ENCODE data around the gene CENPM.

CENPM gene

DNA sequence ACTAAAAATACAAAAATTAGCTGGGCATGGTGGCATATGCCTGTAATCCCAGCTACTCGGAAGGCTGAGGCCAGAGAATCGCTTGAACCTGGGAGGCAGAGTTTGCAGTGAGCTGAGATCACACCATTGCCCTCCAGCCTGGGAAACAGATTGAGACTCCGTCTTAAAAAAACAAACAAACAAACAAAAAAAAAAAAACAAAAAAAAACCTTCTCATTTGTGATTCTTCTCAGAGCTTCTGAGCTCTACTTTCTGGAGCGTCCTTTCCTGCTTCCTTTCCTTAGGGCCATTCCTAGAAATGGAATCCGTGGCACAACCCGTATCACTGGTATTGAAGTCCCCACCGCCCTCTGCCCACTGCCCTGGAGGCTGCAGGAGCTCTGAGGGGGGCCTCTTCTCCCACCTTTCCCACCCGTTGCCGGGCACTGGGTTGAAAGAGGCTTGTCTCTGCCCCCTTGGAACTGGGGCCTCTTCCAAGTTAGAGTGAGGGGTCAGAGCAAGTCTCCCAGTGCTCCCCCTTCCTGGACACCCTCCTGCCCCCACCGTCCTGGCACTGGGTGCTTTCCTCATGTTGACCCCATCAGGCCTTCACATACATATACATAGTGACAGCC is 30.1 kb downstream of the CENPM start:
- Mint-ChIP-seq H3K4me3 (no peak overlapping the region), H3K4me1 (peaks cover 40% of the 10 kb centered on the region), H3K36me3 (ENCODE audit: low read depth) (no peaks in the 10 kb centered on the region), H3K27me3 (peaks cover 36% of the 10 kb centered on the region), H3K27ac (no peak overlapping the region), H3K9me3 (no peaks in the 10 kb centered on the region)
- DNase-seq (no peak), ATAC-seq (no peak)

DNA sequence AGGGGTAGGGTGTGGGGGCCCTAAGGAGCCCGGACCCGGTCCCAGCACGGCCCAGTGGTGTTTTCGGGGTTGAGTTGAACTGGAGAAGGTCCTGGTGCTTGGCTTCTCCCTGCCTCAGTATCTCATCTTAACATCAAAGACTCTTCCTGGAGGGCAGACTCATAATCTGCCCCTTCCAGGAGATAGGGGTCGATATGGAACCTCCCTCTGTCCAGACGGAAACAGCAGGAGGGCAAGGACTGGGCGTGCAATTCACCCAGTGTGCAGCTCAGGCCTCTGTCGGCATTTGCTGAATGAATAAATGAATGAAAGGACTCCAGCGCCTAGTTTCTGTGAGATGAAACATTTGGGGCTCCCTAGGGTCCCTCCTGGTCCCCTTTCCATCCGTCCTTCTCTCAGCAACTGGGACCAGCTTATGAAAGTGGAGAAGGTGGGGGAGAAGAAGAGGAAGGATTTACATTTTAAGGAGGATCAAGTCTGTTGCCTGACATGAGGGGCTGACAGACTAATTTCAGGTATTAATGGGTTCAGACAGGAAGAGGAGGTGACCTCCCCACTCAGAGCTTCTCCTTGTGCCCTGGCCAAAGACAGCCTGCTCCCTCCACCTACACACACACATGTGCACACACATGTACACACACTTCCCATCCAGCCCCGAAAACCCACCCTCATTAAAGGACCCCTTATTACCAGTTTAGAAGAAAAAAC is 31.0 kb downstream of the CENPM start:
- H3K9me3 Mint-ChIP-seq = no peaks in the 10 kb centered on the region
- no peak overlapping the region for H3K27ac Mint-ChIP-seq
- ATAC-seq = no peak
- no peaks in the 10 kb centered on the region for H3K36me3 Mint-ChIP-seq (ENCODE audit: low read depth)
- H3K4me3 Mint-ChIP-seq = peak overlapping the region; percentile 52
- DNase-seq = no peak
- peaks cover 43% of the 10 kb centered on the region for H3K27me3 Mint-ChIP-seq
- peaks cover 44% of the 10 kb centered on the region for H3K4me1 Mint-ChIP-seq

DNA sequence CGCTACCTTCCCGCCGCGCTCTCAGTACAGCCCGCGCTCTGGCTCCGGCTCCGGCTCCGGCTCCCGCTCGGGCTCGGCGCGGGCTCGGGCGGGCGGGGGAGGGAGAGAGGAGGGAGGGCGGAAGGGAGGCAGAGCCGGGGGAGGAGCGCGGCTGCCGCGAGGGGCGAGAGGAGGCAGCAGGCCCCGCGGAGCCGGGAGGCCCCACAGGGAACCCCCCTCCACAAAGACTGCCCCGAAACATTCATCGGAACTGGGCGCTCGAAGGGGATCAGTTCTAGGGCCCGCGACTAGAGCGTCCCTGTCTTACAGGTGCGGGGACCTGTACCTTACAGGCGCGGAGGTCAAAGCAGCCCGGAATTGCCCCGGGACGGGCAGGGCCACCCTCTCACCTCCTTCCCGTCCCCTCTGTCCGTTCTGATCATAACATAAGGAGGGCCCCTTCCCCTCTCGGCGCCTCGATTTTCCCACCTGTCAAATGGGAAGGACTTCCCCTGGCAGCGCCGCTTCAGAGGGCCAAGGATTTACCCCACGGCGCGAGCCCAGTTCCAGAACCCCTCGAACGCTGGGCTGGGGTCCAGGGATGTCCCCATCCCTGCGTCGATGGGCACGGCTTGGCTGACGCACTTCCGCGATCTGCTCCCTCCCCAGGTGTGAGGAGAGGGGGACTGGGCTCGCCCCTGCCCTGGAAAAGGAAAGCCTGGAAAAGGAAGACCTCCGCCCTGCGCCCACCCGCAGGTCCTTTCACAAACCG is 31.7 kb downstream of the CENPM start, which contains the start of gene SHISA8:
Gene SHISA8 (minus strand): TSS at position 40 of the 751 bp plus-strand sequence. CDS start 407 bp downstream, outside the sequence.
- Mint-ChIP-seq H3K4me1 (peaks cover 40% of the 10 kb centered on the region), H3K27ac (no peak within 1 kb of the TSS), H3K27me3 (peaks cover 43% of the 10 kb centered on the region)

DNA sequence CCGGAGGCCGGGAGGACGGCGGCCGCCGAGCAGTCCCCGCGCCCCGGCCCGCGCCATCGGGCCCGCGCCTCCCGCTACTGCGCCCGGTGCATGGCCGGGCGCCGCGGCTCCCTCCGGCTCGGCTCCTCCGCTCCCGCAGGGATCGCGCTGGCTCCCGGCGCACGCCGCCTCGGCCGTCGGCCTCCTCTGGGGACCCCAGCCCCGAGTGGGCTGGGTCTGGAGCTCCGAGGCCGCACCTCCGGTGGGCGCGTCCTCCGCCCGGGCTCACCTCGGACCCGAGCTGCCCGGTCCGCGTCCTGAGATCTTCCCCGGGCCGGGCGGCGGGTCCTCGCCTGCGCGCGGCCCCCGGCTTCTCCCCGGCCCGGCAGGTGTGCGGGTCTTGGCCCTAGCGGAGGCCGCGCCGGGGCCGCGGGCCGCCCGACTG is 32.3 kb downstream of the CENPM start:
- H3K4me3 Mint-ChIP-seq = no peak overlapping the region
- no peaks in the 10 kb centered on the region for H3K36me3 Mint-ChIP-seq (ENCODE audit: low read depth)
- peaks cover 39% of the 10 kb centered on the region for H3K4me1 Mint-ChIP-seq
- peaks cover 43% of the 10 kb centered on the region for H3K27me3 Mint-ChIP-seq
- no peaks in the 10 kb centered on the region for H3K9me3 Mint-ChIP-seq
- DNase-seq (no peak), ATAC-seq (no peak)
- no peak overlapping the region for H3K27ac Mint-ChIP-seq

More for the DNA sequence above, 31.7 kb downstream of the CENPM start, which contains the start of gene SHISA8:
- Mint-ChIP-seq H3K36me3 (ENCODE audit: low read depth) (no peaks in the 10 kb centered on the region), H3K9me3 (no peaks in the 10 kb centered on the region), H3K4me3 (peak within 1 kb of the TSS; percentile 52)
- DNase-seq = peak; percentile 64
- peak; percentile 42 for ATAC-seq

DNA sequence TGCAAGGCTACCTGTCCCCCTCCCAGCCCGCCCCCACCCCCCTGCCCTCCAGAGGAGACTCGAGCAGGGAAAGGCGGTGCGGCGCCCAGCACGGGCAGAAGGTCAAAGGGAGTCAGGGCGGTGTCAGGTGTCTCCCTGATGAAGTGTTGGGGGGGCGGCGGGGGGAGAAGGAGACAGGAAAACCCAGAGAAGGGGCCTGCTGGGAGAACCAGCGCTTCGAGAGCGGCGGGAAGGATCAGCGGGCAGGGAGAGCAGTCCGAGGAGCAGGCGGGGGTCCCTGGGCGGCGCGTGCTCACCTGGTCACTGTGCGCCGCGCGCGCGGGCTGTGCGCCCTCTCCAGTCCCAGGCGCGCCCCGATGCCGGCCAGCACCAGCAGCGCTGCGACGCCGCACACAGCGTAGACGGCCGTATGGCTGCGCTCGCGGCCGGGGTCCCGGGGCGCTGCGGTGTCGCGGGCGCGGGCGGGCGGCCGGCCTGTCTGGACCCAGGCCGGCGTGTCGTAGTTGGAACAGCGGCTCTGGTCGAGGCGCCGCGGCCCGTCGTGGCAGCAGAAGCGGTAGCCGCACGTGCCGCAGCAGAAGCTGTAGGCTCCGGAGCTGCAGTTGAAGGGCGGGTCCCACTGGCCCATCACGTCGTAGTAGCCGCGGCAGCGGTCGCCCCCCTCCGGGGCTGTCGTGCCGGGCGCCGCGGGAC is 33.0 kb downstream of the CENPM start:
- Mint-ChIP-seq H3K27me3 (peaks cover 47% of the 10 kb centered on the region), H3K27ac (no peak overlapping the region), H3K4me1 (peaks cover 38% of the 10 kb centered on the region), H3K9me3 (no peaks in the 10 kb centered on the region), H3K36me3 (ENCODE audit: low read depth) (peaks cover 1% of the 10 kb centered on the region), H3K4me3 (no peak overlapping the region)
- DNase-seq = no peak
- ATAC-seq = no peak

DNA sequence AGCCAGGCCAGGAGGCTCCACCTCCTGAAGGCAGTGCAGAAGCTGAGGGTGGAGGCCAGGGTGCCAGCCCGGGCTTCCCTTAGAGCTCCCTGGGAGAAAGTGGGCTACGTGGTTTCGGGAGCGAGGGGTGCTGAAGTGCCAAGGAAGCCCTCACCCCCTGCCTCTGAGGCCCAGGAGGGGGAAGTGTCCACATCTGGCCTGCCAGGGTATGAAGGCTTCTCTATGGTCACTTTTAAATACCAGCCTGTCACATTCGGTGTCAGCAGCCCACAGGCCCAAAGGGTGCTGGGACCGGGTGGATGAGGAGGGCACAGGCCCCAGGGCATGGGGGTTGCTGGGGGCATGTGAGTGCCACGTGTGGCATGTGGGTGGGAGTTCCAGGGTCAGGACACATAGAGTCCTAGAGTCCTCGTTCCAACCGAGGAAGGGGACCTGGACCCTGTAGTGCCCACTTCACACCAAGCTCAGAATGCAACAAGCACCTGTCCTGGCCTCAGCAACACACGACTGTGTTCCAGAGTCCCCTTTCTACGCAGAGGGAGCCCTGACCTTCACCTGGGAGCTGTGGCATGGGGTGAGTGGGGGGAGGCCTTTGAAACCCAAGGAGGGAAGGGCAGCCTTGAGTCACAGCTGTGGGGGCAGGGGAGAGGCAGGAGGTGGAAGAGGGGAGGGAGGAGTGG is 33.8 kb downstream of the CENPM start:
- ATAC-seq (peak; percentile 22), DNase-seq (peak; percentile 43)
- H3K36me3 Mint-ChIP-seq (ENCODE audit: low read depth) = peaks cover 1% of the 10 kb centered on the region
- no peaks in the 10 kb centered on the region for H3K9me3 Mint-ChIP-seq
- peaks cover 39% of the 10 kb centered on the region for H3K4me1 Mint-ChIP-seq
- H3K27me3 Mint-ChIP-seq = peaks cover 47% of the 10 kb centered on the region
- no peak overlapping the region for H3K27ac Mint-ChIP-seq
- H3K4me3 Mint-ChIP-seq = no peak overlapping the region

DNA sequence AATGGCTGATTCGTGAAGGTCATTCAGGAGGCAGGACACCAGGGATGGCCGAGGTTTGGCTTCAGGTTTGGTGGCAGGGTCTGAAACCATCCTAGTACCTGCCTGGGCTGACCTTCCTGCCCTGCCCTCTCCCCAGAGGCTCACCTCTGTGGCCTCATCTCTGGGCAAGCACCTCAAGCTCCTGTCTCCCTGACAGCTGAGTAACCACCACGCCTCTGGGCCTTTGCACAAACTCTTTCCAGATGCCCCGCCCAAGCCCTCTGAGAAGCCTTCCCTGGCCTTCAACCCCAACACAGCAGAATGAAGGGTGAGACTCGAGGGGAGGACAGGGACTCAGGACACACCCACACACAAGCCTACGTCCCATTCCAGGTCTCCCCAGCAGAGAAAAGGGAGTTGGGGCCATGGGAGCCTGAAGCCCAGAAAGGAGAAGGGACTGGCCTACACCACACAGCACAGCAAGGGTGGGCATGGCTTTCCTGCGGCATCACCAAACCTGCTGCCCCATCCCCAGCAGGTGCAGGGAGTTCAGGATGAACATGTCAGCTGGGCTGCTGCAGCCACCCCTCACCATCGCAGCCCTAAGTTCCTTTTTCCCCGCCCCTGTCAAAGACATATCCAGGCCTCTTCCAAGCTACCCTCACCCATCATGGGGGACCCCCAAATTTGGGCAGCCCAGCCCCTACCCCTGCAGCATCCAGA is 34.5 kb downstream of the CENPM start:
- Mint-ChIP-seq H3K36me3 (ENCODE audit: low read depth) (peaks cover 1% of the 10 kb centered on the region), H3K27ac (no peak overlapping the region), H3K9me3 (no peaks in the 10 kb centered on the region), H3K4me1 (peaks cover 39% of the 10 kb centered on the region), H3K27me3 (peaks cover 47% of the 10 kb centered on the region), H3K4me3 (no peak overlapping the region)
- ATAC-seq (no peak), DNase-seq (no peak)

DNA sequence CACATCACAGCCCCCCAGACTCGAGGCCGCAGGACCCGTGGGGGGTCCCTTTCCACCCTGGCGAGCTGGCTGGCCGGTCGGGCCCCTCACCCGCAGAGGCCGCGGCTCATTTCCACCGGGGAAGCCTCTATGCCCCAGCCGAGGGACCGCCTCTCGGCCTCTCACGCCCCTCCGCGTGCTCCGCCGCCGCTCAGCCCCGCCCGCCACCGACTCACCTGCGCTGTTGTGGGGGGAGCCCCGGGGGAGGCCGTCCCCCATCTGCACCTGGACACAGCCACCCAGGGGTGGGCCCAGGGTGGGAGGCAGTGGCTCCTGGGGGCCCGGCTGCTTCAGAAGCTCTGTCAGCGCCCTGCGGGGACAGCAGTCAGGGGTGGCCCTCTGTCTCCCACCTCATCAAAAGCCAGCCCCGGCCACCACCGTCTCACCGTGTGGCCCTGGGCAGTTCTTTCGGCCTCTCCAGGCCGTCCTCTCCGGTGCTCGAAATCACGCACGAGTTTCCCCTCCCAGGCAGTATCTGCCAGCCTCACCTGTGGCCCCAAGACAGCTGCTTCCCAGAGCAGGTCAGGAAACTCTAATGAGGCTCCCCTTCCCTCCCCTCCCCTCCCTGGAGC is 35.8 kb downstream of the CENPM start:
- Mint-ChIP-seq H3K27ac (no peak overlapping the region), H3K36me3 (ENCODE audit: low read depth) (peaks cover 1% of the 10 kb centered on the region), H3K27me3 (peaks cover 39% of the 10 kb centered on the region), H3K9me3 (no peaks in the 10 kb centered on the region), H3K4me1 (peaks cover 38% of the 10 kb centered on the region), H3K4me3 (no peak overlapping the region)
- DNase-seq (peak; percentile 19), ATAC-seq (no peak)

DNA sequence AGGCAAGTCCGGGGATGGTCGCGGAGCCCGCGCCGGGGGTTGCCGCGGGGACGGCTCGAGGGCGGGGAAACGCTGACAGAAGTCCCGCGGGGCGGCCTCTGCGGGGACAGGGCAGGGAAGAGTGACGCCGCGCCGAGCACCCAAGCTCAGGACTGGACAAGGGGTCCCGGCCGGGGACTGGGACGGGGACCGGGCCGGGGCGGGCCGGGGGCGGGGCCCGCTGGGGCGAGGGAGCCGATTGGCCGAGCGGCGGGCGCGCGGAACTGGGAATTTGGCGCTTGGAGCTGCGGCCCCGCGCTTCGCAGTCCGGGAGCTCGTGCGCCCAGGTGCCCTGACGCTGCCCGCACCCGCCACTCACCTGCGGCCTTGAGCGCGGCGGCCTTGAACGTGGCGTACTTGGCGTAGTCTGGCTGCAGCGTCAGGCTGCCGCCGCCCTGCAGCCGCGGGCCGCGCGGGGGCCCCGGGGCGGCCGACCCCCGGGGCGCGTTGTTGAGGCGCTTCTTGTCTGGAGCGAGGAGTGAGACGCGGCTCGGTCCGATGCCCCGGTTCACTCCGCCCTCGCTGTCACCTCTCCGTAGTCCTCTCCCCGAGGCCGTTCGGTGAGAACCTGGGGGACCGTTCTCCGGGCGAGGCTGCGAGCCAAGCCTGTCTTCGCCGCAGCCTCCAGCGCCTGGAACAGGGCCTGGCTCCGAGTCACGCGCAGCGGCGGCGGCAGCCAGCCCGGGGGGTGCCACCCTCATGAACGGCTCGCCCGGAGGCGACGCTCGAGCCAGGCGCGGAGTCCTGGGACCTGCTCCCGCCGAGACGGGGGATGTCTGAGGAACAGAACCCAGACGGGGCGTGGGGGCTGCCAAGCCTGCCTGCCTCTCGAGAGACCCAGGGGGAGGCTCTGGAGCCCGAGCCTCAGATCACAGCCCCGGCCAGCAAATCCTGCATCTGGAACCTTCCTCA is 36.6 kb downstream of the CENPM start:
- peaks cover 31% of the 10 kb centered on the region for H3K27me3 Mint-ChIP-seq
- no peak overlapping the region for H3K27ac Mint-ChIP-seq
- H3K4me1 Mint-ChIP-seq = peaks cover 33% of the 10 kb centered on the region
- H3K9me3 Mint-ChIP-seq = no peaks in the 10 kb centered on the region
- no peak overlapping the region for H3K4me3 Mint-ChIP-seq
- H3K36me3 Mint-ChIP-seq (ENCODE audit: low read depth) = peaks cover 5% of the 10 kb centered on the region
- peak; percentile 35 for DNase-seq
- peak; percentile 12 for ATAC-seq

DNA sequence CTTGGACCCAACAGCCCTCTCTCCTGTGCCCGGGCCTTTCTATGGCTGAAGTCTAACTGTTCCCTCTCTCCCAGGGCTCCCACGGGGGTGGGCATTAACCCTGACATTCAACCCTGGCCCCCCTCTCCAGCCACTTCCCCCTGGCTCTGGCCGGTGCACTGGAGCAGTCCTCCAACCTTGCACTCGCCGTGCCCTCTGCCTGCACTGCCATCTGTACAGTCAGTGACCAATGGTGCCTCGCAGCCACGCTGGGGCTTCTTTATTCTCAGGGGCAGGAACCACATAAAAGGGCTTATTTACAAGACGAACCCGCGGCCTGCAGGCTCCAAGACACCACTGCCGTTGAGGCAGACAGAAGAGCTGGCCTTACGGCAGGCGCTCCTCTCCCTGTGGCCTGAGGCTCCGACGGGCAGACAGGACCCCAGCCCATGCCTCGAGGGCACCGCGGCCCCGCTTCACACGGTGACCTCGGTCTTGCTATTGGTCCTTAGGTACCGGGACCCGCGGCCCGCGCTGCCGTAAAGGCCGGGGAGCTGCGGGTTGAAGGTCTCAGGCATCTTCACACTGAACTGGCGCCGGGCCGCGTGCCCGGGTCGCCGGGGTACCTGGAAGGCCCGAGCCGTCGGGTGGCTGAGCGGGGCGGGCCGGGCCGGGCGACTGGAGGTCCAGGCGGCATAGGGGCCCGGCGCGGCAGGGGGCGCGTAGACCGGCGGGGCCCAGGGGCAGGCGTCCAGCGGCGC is 37.5 kb downstream of the CENPM start:
- Mint-ChIP-seq H3K4me1 (peaks cover 32% of the 10 kb centered on the region), H3K27ac (no peak overlapping the region), H3K9me3 (no peaks in the 10 kb centered on the region), H3K27me3 (peaks cover 28% of the 10 kb centered on the region), H3K36me3 (ENCODE audit: low read depth) (peaks cover 5% of the 10 kb centered on the region), H3K4me3 (no peak overlapping the region)
- ATAC-seq (no peak), DNase-seq (no peak)

DNA sequence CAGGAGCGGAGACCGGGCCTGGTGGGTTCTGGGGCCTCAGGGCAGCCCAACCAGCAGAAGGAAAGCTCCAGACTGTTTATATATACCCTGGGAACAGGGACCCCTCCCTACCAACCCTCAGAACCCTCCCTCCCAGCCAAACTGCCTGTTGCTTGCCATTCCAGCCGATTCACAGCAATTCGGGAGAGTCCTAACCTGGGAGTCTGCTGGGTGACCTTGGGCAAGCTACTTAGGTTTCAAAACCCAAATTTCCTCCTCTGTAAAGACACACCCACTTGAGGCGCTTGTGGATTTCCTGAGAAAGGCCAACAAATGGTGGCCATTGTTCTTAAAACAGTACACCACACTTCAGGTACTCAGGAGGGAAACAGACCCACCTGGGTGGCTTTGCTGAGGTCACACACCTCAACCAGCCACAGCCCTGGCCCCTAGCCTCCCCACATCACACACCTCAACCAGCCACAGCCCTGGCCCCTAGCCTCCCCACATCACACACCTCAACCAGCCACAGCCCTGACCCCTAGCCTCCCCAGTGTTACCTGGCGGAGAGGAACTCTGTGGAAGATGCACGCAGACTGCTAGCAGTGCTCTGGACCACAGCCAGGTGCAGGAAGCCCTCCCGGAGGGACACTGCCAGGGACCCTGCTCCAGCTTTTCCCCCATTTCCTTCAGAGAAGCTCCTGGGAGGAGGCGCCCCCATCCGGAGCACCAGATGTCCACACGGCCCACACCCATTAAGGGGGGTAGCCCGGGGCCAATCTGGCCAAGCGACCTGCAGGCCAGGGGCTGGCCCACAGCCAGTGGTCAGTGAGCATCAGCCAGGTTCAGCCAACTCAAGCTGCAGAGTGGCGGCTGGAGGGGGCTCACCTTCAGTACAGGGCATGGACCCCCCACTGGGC is 38.3 kb downstream of the CENPM start:
- Mint-ChIP-seq H3K9me3 (no peaks in the 10 kb centered on the region), H3K36me3 (ENCODE audit: low read depth) (peaks cover 10% of the 10 kb centered on the region), H3K4me3 (no peak overlapping the region), H3K27ac (no peak overlapping the region), H3K27me3 (peaks cover 28% of the 10 kb centered on the region), H3K4me1 (peaks cover 32% of the 10 kb centered on the region)
- no peak for ATAC-seq
- no peak for DNase-seq
